LNCaP clone FGC (cell line): Measurements from ENCODE around the gene FOXP1.

ENCODE experiments used
- DNase-seq: peaks from one replicate; pipeline ENCODE4 v3.0.0-alpha.2; 2011; ENCODE audit warnings: low read depth
- H3K4me3 ChIP-seq: 2 replicates; pipeline ENCODE4 v1.5.1; 2011; ENCODE audit warnings: mild to moderate bottlenecking, low read depth, low read length, control low read depth
- CTCF ChIP-seq: IDR thresholded peaks from 2 replicates; pipeline ENCODE4 v1.5.1; 2012; ENCODE audit warnings: mild to moderate bottlenecking; ENCODE audit not compliant: control insufficient read depth, insufficient read depth; ENCODE audit errors: extremely low read depth

The FOXP1 gene

DNA sequence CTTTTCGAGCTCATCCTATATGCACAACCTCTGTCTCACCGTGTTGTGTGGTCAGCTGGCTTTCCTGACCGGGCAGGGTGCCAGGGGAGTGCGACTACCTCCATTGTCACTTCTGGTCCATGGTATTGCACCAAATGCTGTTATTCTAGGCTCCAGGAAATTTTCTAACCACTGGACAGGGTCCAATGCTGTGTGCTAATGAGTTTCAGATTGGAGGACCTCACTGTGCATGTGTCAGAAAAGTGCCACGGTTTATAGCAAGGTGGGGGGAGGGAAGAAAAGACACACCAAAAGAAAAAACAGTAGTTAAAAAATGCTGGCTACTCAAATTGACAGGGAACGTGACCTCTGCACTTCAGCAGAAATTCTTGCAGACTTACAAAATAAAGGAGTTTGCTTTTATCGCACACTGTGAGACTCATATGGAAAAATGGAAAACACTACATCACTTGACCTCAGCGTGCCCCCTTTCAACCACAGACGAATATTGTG is 480.1 kb downstream of the FOXP1 start:
- no peak for TF ChIP-seq CTCF
- H3K4me3 ChIP-seq, result no peak overlapping the region
- DNase-seq, result no peak

- H3K4me3 ChIP-seq, result no peak overlapping the region
- no peak for TF ChIP-seq CTCF
- peak; percentile 33 for DNase-seq
Observed at GRCh38 chr3:71102111-71102983, 481.2 kb downstream of the FOXP1 start.

GRCh38 chr3:71101626-71102025 is 481.9 kb downstream of the FOXP1 start:
- H3K4me3 ChIP-seq, result no peak overlapping the region
- TF ChIP-seq CTCF, result no peak
- DNase-seq, result no peak

DNA sequence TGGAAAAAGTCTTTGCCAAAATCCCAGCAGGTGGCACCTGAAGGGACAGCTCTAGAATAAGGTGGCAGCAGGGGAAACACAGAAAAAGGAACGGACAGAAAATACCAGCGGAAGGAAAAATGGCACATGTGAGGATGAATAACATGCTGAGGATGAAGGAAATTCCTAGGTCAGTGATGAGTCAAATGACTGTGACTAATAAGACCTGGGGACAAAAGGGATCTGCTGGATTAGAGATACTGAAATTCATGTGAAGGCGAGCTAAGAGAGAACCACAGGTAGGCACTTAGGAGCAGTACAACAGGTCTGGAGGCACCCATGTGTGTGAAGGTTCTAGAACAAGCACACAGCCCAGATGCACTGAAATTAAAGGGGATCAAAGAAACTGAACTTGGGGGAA is 482.5 kb downstream of the FOXP1 start:
- DNase-seq, result no peak
- no peak for TF ChIP-seq CTCF
- no peak overlapping the region for H3K4me3 ChIP-seq

- H3K4me3 ChIP-seq, result no peak overlapping the region
- DNase-seq, result no peak
- TF ChIP-seq CTCF, result no peak
Observed at GRCh38 chr3:71099997-71100719, 483.4 kb downstream of the FOXP1 start.

GRCh38 chr3:71097557-71097956 is 486.0 kb downstream of the FOXP1 start:
- no peak overlapping the region for H3K4me3 ChIP-seq
- TF ChIP-seq CTCF, result no peak
- DNase-seq, result no peak
